ENCODE measurements around the gene ZNF674. TPM values are rescaled to one million over a fixed set of nuclear protein-coding genes. Genes with fewer than 3 reads are reported as not detected.
A peak's percentile ranks its signal among the peaks of the same experiment; 100 is the strongest.

The ZNF674 gene
- polyA plus RNA-seq, 1 donor from 2014 or later, result 10.8 TPM

DNA sequence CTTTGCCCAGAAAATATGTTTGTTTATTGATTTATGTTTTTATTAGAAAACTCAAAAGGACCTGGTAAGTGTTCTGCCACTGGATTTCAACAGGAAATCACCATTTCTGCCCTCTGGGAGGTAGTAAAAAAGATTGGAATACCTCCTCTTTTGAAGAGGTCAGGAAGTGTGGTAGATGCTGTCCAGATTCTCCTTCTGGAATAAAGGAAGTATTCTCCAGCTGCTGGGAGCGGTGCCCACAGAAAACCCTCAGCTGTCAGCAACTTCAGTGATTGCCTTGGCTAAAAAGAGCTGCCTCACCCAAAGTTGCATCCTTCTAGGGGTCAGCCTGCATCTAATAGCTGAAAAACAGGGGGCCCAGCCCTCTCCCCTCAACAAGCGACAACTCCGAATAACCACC lies 13.8 kb upstream of the ZNF674 start:
- no peak overlapping the region for H2AFZ ChIP-seq (ENCODE audit: low read depth, low read length)
- no peaks in the 10 kb centered on the region for H3K9me3 ChIP-seq (ENCODE audit: low read length)
- H3K79me2 ChIP-seq (replicated peaks; ENCODE audit: insufficient read depth, low read length), result no peaks in the 10 kb centered on the region
- H3K4me3 ChIP-seq (ENCODE audit: low read length), result no peak overlapping the region
- no peak overlapping the region for H3K4me2 ChIP-seq (ENCODE audit: low read length)
- no peaks in the 10 kb centered on the region for H3F3A ChIP-seq (ENCODE audit: insufficient read depth, low read length, poor library complexity, severe bottlenecking)
- H3K36me3 ChIP-seq (ENCODE audit: insufficient read depth, low read length), result no peaks in the 10 kb centered on the region
- H3K9me2 ChIP-seq (ENCODE audit: insufficient read depth, low read length), result no peaks in the 10 kb centered on the region
- no peak overlapping the region for H3K27ac ChIP-seq (ENCODE audit: low read length)
- TF ChIP-seq EP300 (conservative IDR thresholded peaks at IDR 0.05; ENCODE audit: poor library complexity, severe bottlenecking), result no peak
- TF ChIP-seq REST (IDR thresholded peaks at IDR 0.05; ENCODE audit: borderline replicate concordance), result no peak
- H3K27me3 ChIP-seq (ENCODE audit: insufficient read depth, low read depth, low read length), result no peaks in the 10 kb centered on the region
- H4K20me1 ChIP-seq (ENCODE audit: insufficient read depth), result no peaks in the 10 kb centered on the region
- H3K9ac ChIP-seq (ENCODE audit: low read length), result no peak overlapping the region

GRCh38 chrX:46554942-46555341 lies 9.7 kb upstream of the ZNF674 start:
- H2AFZ ChIP-seq (ENCODE audit: low read depth, low read length), result no peak overlapping the region
- no peak for TF ChIP-seq EP300 (conservative IDR thresholded peaks at IDR 0.05; ENCODE audit: poor library complexity, severe bottlenecking)
- no peak for TF ChIP-seq TAF1 (IDR thresholded peaks at IDR 0.05; ENCODE audit: low read depth)
- peak; percentile 56 for TF ChIP-seq CTCF (IDR thresholded peaks at IDR 0.05; ENCODE audit: poor library complexity, severe bottlenecking)
- TF ChIP-seq SMC3 (conservative IDR thresholded peaks at IDR 0.05; ENCODE audit: poor library complexity), result peak; percentile 57
- peak; percentile 60 for TF ChIP-seq RAD21 (conservative IDR thresholded peaks at IDR 0.05)
- no peak for TF ChIP-seq EZH2 (IDR thresholded peaks at IDR 0.05; ENCODE audit: borderline replicate concordance, insufficient read depth, low read length, poor library complexity, severe bottlenecking)

DNA sequence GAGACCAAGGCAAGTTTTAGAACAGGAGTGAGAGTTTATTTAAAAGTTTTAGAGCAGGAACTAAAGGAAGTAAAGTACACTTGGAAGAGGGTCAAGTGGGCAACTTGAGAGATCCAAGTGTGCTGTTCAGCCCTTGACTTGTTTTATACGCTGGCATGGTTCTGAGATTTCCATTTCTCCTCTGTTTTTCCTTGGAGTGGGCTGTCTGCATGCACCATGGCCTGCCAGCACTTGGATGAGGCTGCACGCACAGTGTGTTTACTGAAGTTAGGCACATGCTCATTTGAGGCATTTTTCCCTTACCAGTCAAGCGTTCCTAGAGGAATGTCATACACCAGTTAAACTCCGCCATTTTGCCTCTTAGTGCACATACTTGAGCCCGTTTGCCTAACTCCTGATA lies 8.7 kb upstream of the ZNF674 start:
- H3F3A ChIP-seq (ENCODE audit: insufficient read depth, low read length, poor library complexity, severe bottlenecking), result no peaks in the 10 kb centered on the region
- no peaks in the 10 kb centered on the region for H4K20me1 ChIP-seq (ENCODE audit: insufficient read depth)
- no peak overlapping the region for H3K27ac ChIP-seq (ENCODE audit: low read length)
- H3K4me2 ChIP-seq (ENCODE audit: low read length), result no peak overlapping the region
- H2AFZ ChIP-seq (ENCODE audit: low read depth, low read length), result no peak overlapping the region
- H3K27me3 ChIP-seq (ENCODE audit: insufficient read depth, low read depth, low read length), result no peaks in the 10 kb centered on the region
- TF ChIP-seq TAF1 (IDR thresholded peaks at IDR 0.05; ENCODE audit: low read depth) (no peak), RAD21 (conservative IDR thresholded peaks at IDR 0.05) (no peak), MXI1 (conservative IDR thresholded peaks at IDR 0.05; ENCODE audit: poor library complexity, severe bottlenecking) (no peak), EZH2 (IDR thresholded peaks at IDR 0.05; ENCODE audit: borderline replicate concordance, insufficient read depth, low read length, poor library complexity, severe bottlenecking) (no peak), EP300 (conservative IDR thresholded peaks at IDR 0.05; ENCODE audit: poor library complexity, severe bottlenecking) (no peak), CTCF (IDR thresholded peaks at IDR 0.05; ENCODE audit: poor library complexity, severe bottlenecking) (no peak), POLR2AphosphoS5 (IDR thresholded peaks at IDR 0.05) (no peak), REST (IDR thresholded peaks at IDR 0.05; ENCODE audit: borderline replicate concordance) (no peak), SMC3 (conservative IDR thresholded peaks at IDR 0.05; ENCODE audit: poor library complexity) (no peak)
- H3K9me3 ChIP-seq (ENCODE audit: low read length), result no peaks in the 10 kb centered on the region
- no peaks in the 10 kb centered on the region for H3K9me2 ChIP-seq (ENCODE audit: insufficient read depth, low read length)
- no peak overlapping the region for H3K9ac ChIP-seq (ENCODE audit: low read length)
- H3K4me3 ChIP-seq (ENCODE audit: low read length), result no peak overlapping the region
- H3K36me3 ChIP-seq (ENCODE audit: insufficient read depth, low read length), result no peaks in the 10 kb centered on the region
- no peaks in the 10 kb centered on the region for H3K79me2 ChIP-seq (replicated peaks; ENCODE audit: insufficient read depth, low read length)

More at GRCh38 chrX:46554942-46555341, 9.7 kb upstream of the ZNF674 start:
- Histone ChIP-seq H3F3A (ENCODE audit: insufficient read depth, low read length, poor library complexity, severe bottlenecking) (no peaks in the 10 kb centered on the region), H3K9me2 (ENCODE audit: insufficient read depth, low read length) (no peaks in the 10 kb centered on the region), H4K20me1 (ENCODE audit: insufficient read depth) (no peaks in the 10 kb centered on the region), H3K9ac (ENCODE audit: low read length) (no peak overlapping the region), H3K36me3 (ENCODE audit: insufficient read depth, low read length) (no peaks in the 10 kb centered on the region), H3K27me3 (ENCODE audit: insufficient read depth, low read depth, low read length) (no peaks in the 10 kb centered on the region), H3K4me2 (ENCODE audit: low read length) (no peak overlapping the region), H3K27ac (ENCODE audit: low read length) (no peak overlapping the region), H3K79me2 (replicated peaks; ENCODE audit: insufficient read depth, low read length) (no peaks in the 10 kb centered on the region), H3K9me3 (ENCODE audit: low read length) (no peaks in the 10 kb centered on the region), H3K4me3 (ENCODE audit: low read length) (no peak overlapping the region)

Data from neural cell (in vitro differentiated cells).